ENCODE data around the gene ADAMTS3. TPM values are rescaled to one million over a fixed set of nuclear protein-coding genes. Genes with fewer than 3 reads are reported as not detected.
A peak's percentile ranks its signal among the peaks of the same experiment; 100 is the strongest.

ADAMTS3 gene
- total and polyA plus RNA-seq, 8 donors = 0.13 to 6.8 (median 0.24) TPM; not detected in 2

DNA sequence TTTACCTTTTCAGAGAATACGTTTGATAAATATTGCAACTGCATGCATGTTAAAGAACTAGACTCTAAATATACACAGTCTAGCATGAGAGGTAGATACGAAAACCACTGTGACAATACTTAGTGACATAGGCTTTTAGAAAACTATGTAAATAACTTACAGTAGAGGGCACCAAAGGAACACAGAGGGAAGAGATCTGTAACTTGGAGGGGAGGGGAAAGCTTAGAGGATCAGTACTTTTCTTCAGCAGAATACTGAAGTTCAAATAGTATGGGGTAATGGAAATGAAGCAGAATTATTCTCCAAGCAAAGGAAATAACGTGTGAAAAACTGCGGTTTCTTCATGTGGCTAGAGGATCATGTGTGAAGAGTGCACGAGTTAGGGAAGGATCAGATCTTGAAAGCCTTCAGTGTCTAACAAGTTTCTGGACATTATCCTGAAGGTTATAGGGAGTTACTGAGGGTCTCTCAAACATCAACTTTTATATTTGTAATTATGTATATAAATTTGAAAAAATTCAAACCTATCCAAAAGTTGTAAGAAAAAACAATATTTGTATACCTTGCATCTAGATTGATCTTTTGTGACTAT, 273.0 kb downstream of the ADAMTS3 start:
- intact Hi-C loops (cut with DNase I; ENCODE audit: low total_unique reads) = no loop called here
- Histone ChIP-seq H3K27me3 (no peaks in the 10 kb centered on the region), H3K4me1 (peaks cover 0 to 5% (median 0%) of the 10 kb centered on the region in 4 donors), H3K4me3 (no peak overlapping the region), H3K36me3 (no peaks in the 10 kb centered on the region), H3K27ac (no peak overlapping the region), H3K9me3 (no peaks in the 10 kb centered on the region)
- DNase-seq = peak in 1 of 2 donors; percentile 72
- TF ChIP-seq, protein P1, sequence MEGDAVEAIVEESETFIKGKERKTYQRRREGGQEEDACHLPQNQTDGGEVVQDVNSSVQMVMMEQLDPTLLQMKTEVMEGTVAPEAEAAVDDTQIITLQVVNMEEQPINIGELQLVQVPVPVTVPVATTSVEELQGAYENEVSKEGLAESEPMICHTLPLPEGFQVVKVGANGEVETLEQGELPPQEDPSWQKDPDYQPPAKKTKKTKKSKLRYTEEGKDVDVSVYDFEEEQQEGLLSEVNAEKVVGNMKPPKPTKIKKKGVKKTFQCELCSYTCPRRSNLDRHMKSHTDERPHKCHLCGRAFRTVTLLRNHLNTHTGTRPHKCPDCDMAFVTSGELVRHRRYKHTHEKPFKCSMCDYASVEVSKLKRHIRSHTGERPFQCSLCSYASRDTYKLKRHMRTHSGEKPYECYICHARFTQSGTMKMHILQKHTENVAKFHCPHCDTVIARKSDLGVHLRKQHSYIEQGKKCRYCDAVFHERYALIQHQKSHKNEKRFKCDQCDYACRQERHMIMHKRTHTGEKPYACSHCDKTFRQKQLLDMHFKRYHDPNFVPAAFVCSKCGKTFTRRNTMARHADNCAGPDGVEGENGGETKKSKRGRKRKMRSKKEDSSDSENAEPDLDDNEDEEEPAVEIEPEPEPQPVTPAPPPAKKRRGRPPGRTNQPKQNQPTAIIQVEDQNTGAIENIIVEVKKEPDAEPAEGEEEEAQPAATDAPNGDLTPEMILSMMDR (IDR thresholded peaks at IDR 0.05) = peak in 4 of 7 experiments; percentile 21 to 49 (median 44)
- TF ChIP-seq EP300 (IDR thresholded peaks at IDR 0.05) = no peak
- 14 to 21% (median 17%) methylated on average over 5 of the region's 5 CpGs for WGBS, 5 donors

DNA sequence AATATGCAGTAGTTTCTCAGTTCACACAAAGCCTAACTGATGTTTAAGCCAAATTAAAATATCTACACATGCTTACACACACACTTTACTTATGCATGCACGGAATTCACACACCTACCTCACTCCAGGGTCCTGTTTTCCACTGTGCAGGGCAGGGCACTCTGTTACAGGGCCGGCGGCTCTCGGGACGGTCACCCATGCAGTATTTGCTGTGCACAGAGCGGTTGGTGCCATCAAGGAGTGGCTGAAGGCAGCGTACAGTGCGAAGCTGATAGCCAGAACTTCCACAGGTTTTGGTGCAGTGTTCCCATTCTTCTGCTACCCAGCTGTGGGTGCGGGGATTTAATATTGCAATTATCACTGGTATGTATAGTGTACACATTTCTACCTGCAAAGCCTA, 278.3 kb downstream of the ADAMTS3 start:
- Histone ChIP-seq H3K36me3 (no peaks in the 10 kb centered on the region), H3K4me1 (peaks cover 0 to under 1% (median 0%) of the 10 kb centered on the region in 4 donors), H3K27ac (no peak overlapping the region), H3K9me3 (no peaks in the 10 kb centered on the region), H3K4me3 (no peak overlapping the region), H3K27me3 (no peaks in the 10 kb centered on the region)
- 84 to 94% (median 90%) methylated on average over 9 of the region's 9 CpGs for WGBS, 5 donors
- TF ChIP-seq POLR2A (IDR thresholded peaks at IDR 0.05) (no peak), POLR2AphosphoS5 (IDR thresholded peaks at IDR 0.05) (no peak), EP300 (IDR thresholded peaks at IDR 0.05) (no peak)
- TF ChIP-seq, protein P1 (IDR thresholded peaks at IDR 0.05) = no peak
- intact Hi-C loops (cut with DNase I; ENCODE audit: low total_unique reads) = no loop called here
- DNase-seq = no peak

DNA sequence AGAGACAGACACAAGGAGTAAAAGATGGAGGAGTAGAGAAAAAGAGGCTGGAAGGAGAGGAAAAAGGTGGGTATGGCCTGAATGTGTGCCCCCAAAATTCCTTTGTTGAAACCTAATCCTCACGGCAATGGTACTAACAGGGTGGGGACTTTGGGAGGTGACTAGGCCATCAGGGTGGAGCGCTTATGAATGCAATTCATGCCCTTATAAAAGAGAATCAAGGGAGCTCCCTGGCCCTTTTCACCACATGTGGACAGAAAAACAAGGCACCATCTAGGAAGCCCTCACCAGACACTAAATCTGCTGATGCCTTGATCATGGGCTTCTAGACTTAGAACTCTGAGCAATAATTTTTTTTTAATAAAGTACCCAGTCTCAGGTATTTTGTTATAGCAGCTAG, 282.1 kb downstream of the ADAMTS3 start:
- 77 to 86% (median 84%) methylated on average over 2 of the region's 2 CpGs for WGBS, 5 donors
- TF ChIP-seq, protein P1 (IDR thresholded peaks at IDR 0.05) = no peak
- TF ChIP-seq POLR2AphosphoS5 (IDR thresholded peaks at IDR 0.05) = no peak
- no peak for TF ChIP-seq POLR2A (IDR thresholded peaks at IDR 0.05)
- no peak for TF ChIP-seq EP300 (IDR thresholded peaks at IDR 0.05)
- DNase-seq = no peak
- H3K36me3 ChIP-seq = no peaks in the 10 kb centered on the region
- no peak overlapping the region for H3K27ac ChIP-seq
- H3K27me3 ChIP-seq = no peaks in the 10 kb centered on the region
- no peak overlapping the region for H3K4me3 ChIP-seq
- H3K4me1 ChIP-seq = no peaks in the 10 kb centered on the region
- intact Hi-C loops (cut with DNase I; ENCODE audit: low total_unique reads) = no loop called here
- no peaks in the 10 kb centered on the region for H3K9me3 ChIP-seq

DNA sequence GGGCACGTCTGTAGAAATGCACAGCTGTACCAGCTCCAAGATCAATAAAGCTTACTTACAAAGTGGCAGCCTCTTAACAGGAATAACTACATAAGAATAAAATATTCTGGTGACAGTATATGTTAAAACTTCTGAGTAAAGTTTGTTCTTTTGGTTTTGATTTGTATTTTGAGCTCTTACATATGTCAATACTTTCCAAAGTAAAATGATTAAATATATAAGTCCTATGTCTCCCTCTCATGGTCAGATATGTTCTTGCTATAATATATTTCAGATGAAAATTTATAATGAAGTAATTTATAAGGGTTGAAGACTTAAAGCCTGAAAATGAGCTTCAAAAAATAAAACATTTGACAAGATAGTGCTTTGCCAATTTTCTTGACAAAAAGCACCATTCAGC, 282.8 kb downstream of the ADAMTS3 start:
- WGBS, 5 donors = 62 to 75% (median 63%) methylated on average over 1 of the region's 1 CpG
- no peaks in the 10 kb centered on the region for H3K27me3 ChIP-seq
- TF ChIP-seq, protein P1 (IDR thresholded peaks at IDR 0.05) = peak in 2 of 7 experiments; percentile 7 to 11
- TF ChIP-seq POLR2AphosphoS5 (IDR thresholded peaks at IDR 0.05) = no peak
- TF ChIP-seq EP300 (IDR thresholded peaks at IDR 0.05) = no peak
- no peak for TF ChIP-seq POLR2A (IDR thresholded peaks at IDR 0.05)
- H3K4me1 ChIP-seq = no peaks in the 10 kb centered on the region
- H3K27ac ChIP-seq = no peak overlapping the region
- H3K4me3 ChIP-seq = no peak overlapping the region
- no peaks in the 10 kb centered on the region for H3K36me3 ChIP-seq
- H3K9me3 ChIP-seq = no peaks in the 10 kb centered on the region
- intact Hi-C loops (cut with DNase I; ENCODE audit: low total_unique reads) = no loop called here
- DNase-seq = peak in 1 of 2 donors; percentile 25

Data from stomach (tissue), 9 donors.